Thyroid gland (tissue), 4 donors: ENCODE measurements around the gene CCDC78.

Source experiments
- POLR2A ChIP-seq, 2 donors: fragments of 450-650 bp; IDR thresholded peaks; one replicate each; pipeline ENCODE4 v1.6.1; 2017; ENCODE audit warnings: antibody characterized with exemption in 2 of 2, mild to moderate bottlenecking in 2 of 2, moderate library complexity in 1 of 2
- TF ChIP-seq, protein P1 (sequence below), 6 experiments: fragments of 200-600 bp in 3 of 6; fragments of 450-650 bp in 3 of 6; sonication (generic) in 3 of 6; IDR thresholded peaks; one replicate each; pipeline ENCODE4 v1.5.1; 2016 to 2019; ENCODE audit warnings: antibody characterized with exemption in 6 of 6, mild to moderate bottlenecking in 2 of 6, inconsistent platforms in 1 of 6, moderate library complexity in 1 of 6

DNA sequence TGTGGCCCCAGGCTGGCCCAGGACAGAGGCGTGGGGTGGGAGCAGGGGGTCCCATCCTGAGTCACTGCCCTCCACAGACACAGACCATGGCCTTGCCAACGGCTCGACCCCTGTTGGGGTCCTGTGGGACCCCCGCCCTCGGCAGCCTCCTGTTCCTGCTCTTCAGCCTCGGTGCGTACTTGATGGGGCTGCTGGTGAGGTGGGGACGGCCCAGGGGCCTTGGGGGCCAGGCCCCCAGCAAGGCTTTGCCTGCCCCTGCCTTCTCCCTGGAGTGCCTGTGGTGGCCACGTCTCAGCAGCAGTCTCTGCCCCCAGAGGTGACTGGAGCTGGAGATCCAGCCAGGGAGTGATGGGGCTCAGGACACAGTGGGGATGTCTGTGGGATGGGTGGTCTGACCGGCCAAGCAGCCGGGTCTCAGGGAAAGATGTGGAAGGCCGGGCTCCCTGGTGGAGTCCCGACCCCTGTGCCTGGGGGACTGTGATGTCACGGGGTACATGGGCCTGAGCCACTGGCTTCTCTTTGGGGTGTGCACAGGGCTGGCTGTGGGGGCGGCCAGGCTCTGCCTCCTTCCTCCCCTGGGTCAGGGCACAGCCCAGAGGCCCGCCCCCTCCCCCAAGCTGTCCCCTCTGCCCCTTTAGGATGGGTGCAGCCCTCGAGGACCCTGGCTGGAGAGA lies 36.5 kb upstream of the CCDC78 start:
- TF ChIP-seq, protein P1, sequence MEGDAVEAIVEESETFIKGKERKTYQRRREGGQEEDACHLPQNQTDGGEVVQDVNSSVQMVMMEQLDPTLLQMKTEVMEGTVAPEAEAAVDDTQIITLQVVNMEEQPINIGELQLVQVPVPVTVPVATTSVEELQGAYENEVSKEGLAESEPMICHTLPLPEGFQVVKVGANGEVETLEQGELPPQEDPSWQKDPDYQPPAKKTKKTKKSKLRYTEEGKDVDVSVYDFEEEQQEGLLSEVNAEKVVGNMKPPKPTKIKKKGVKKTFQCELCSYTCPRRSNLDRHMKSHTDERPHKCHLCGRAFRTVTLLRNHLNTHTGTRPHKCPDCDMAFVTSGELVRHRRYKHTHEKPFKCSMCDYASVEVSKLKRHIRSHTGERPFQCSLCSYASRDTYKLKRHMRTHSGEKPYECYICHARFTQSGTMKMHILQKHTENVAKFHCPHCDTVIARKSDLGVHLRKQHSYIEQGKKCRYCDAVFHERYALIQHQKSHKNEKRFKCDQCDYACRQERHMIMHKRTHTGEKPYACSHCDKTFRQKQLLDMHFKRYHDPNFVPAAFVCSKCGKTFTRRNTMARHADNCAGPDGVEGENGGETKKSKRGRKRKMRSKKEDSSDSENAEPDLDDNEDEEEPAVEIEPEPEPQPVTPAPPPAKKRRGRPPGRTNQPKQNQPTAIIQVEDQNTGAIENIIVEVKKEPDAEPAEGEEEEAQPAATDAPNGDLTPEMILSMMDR (IDR thresholded peaks at IDR 0.05) = no peak
- no peak for TF ChIP-seq POLR2A (IDR thresholded peaks at IDR 0.05)
